OCI-LY7 (cell line): ENCODE data around the gene CRYBA4. TPM values are rescaled to one million over a fixed set of nuclear protein-coding genes. Genes with fewer than 3 reads are reported as not detected.

ENCODE experiments used
- BruUV-seq: library from RNA; stranded (reverse); fragments of 400-500 nt; replicated peaks from 2 replicates; lab custom pipeline; 2021; lab: Mats Ljungman, UMichigan
- CTCF ChIA-PET: fragments of 300-600 bp; sonication (Branson Sonifier 250); formaldehyde crosslinking; loops from one replicate; lab custom pipeline; 2022; ENCODE audit warnings: antibody characterized with exemption; ENCODE audit not compliant: unreplicated experiment; lab: Charles Lee
- POLR2A ChIA-PET: fragments of 300-600 bp; sonication (Branson Sonifier 250); formaldehyde crosslinking; loops from one replicate; lab custom pipeline; 2022; ENCODE audit warnings: antibody characterized with exemption; lab: Charles Lee
- DNase-seq: peaks from one replicate; pipeline ENCODE4 v3.0.0-alpha.2; 2015; ENCODE audit warnings: low spot score
- H2AFZ ChIP-seq: fragments of 200-600 bp; sonication (generic), shearing (Covaris generic); 2 replicates; pipeline ENCODE4 v1.6.1; 2014; ENCODE audit warnings: mild to moderate bottlenecking, antibody characterized with exemption, low read length, moderate library complexity
- H3K27ac ChIP-seq: fragments of 200-600 bp; sonication (generic); 2 replicates; pipeline ENCODE4 v1.5.1; 2014; ENCODE audit warnings: mixed run types, low read depth, mild to moderate bottlenecking, moderate library complexity, low read length, inconsistent platforms; ENCODE audit not compliant: poor library complexity, severe bottlenecking
- H3K36me3 ChIP-seq: fragments of 200-600 bp; sonication (generic); 2 replicates; pipeline ENCODE4 v1.6.1; 2014; ENCODE audit warnings: mild to moderate bottlenecking, antibody characterized with exemption, low read length, moderate library complexity, mixed read lengths; ENCODE audit not compliant: insufficient read depth
- H3K4me1 ChIP-seq: fragments of 200-600 bp; sonication (generic); 2 replicates; pipeline ENCODE4 v1.5.1; 2014; ENCODE audit warnings: mild to moderate bottlenecking, low read length; ENCODE audit not compliant: insufficient read depth, poor library complexity, severe bottlenecking
- H3K4me2 ChIP-seq: fragments of 200-600 bp; sonication (generic); 2 replicates; pipeline ENCODE4 v1.6.1; 2014; ENCODE audit warnings: mild to moderate bottlenecking, low read length
- H3K4me3 ChIP-seq: fragments of 200-600 bp; sonication (generic); 2 replicates; pipeline ENCODE4 v1.5.1; 2014; ENCODE audit warnings: mild to moderate bottlenecking, low read depth, low read length; ENCODE audit not compliant: poor library complexity, severe bottlenecking
- H3K79me2 ChIP-seq: fragments of 200-600 bp; sonication (generic); 2 replicates; pipeline ENCODE4 v1.6.1; 2016; ENCODE audit warnings: low read depth, mild to moderate bottlenecking, low read length, moderate library complexity, mixed read lengths; ENCODE audit not compliant: insufficient read depth
- H3K9me2 ChIP-seq: fragments of 200-600 bp; sonication (generic); 2 replicates; pipeline ENCODE4 v1.6.1; 2016; ENCODE audit warnings: mild to moderate bottlenecking, low read length, mixed read lengths; ENCODE audit not compliant: insufficient read depth
- H3K9me3 ChIP-seq: fragments of 200-600 bp; sonication (generic); 2 replicates; pipeline ENCODE4 v1.6.1; 2014; ENCODE audit warnings: mild to moderate bottlenecking, mixed run types, low read length, mixed read lengths
- H4K20me1 ChIP-seq: fragments of 200-600 bp; sonication (generic); 2 replicates; pipeline ENCODE4 v1.6.1; 2014; ENCODE audit warnings: mild to moderate bottlenecking, antibody characterized with exemption, low read length, moderate library complexity, mixed read lengths; ENCODE audit not compliant: insufficient read depth
- EZH2phosphoT487 ChIP-seq: fragments of 200-600 bp; sonication (generic); IDR thresholded peaks from 2 replicates; pipeline ENCODE4 v1.6.1; 2018; ENCODE audit warnings: low read depth, borderline replicate concordance, mild to moderate bottlenecking, mixed run types, antibody characterized with exemption, low read length, moderate library complexity, mixed read lengths
- intact Hi-C: fragments of 100-400 bp; cut with micrococcal nuclease; formaldehyde crosslinking; loops from one replicate; pipeline ENCODE4 v1.10.0; 2022; ENCODE audit not compliant: unreplicated experiment
- total RNA-seq, 2 experiments: library from RNA; depleted of rRNA in 1 of 2; stranded (reverse); fragments of >200 nt in 1 of 2; shearing (Covaris generic) in 1 of 2; gene quantifications; 2 replicates each; pipeline ENCODE4 v1.2.3, GENCODE V29; 2014 to 2022
- TF ChIP-seq, protein P1 (sequence below): fragments of 200-600 bp; sonication (generic); conservative IDR thresholded peaks from 2 replicates; pipeline ENCODE4 v1.5.1; 2014; ENCODE audit warnings: mild to moderate bottlenecking, antibody characterized with exemption, low read length, moderate library complexity, mixed read lengths

Gene CRYBA4
- total RNA-seq, 2 experiments from 2014 or later = not detected

DNA sequence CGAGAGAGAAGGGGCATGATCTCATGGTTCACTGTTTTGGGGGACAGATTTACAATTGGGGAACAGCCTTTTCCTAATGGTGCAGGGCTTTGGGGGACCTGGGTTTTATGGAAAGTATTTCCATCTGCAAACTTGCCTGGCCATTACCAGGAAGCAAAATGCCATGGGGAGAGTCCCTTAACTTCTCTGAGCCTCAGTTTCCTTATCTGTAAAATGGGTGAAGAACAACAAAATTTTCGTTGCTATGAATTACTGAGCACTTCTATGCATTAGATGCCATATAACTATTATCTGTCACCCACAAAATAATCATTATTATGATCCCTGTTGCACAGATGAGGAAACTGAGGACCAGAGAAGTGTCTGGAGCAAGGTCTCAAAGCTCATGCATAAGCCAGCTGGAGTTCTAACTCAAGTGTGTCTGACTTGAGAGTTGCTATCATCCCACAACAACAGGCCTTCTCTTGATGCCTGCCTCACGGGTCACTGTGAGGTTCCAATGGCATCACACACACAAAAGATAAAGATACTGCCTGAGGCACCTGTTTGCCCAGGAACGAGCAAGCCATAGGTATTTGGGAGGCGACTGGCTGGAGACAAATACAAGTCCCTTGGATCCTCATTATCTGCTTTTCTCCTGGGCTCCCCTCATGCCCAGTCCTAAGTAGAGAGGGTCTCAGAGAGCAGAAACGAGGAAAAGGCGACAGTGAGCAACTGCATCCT is 47.6 kb upstream of the CRYBA4 start:
- H3K4me3 ChIP-seq = no peak overlapping the region
- H3K27ac ChIP-seq = no peak overlapping the region
- no peak overlapping the region for H3K4me2 ChIP-seq
- peaks cover 11% of the 10 kb centered on the region for H3K4me1 ChIP-seq
- no peaks in the 10 kb centered on the region for H4K20me1 ChIP-seq
- no peak for DNase-seq
- TF ChIP-seq, protein P1, sequence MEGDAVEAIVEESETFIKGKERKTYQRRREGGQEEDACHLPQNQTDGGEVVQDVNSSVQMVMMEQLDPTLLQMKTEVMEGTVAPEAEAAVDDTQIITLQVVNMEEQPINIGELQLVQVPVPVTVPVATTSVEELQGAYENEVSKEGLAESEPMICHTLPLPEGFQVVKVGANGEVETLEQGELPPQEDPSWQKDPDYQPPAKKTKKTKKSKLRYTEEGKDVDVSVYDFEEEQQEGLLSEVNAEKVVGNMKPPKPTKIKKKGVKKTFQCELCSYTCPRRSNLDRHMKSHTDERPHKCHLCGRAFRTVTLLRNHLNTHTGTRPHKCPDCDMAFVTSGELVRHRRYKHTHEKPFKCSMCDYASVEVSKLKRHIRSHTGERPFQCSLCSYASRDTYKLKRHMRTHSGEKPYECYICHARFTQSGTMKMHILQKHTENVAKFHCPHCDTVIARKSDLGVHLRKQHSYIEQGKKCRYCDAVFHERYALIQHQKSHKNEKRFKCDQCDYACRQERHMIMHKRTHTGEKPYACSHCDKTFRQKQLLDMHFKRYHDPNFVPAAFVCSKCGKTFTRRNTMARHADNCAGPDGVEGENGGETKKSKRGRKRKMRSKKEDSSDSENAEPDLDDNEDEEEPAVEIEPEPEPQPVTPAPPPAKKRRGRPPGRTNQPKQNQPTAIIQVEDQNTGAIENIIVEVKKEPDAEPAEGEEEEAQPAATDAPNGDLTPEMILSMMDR = no peak
- no peak for TF ChIP-seq EZH2phosphoT487
- H3K9me3 ChIP-seq = no peaks in the 10 kb centered on the region
- H2AFZ ChIP-seq = no peak overlapping the region
- ChIA-PET POLR2A (no interaction called here), CTCF (no interaction called here)
- intact Hi-C loops = no loop called here
- BruUV-seq = no TSS peak
- no peaks in the 10 kb centered on the region for H3K9me2 ChIP-seq
- H3K36me3 ChIP-seq = no peaks in the 10 kb centered on the region
- H3K79me2 ChIP-seq = 0 out of 2 replicates have a peak, but pooled peaks cover 5% of the 10 kb centered on the region

DNA sequence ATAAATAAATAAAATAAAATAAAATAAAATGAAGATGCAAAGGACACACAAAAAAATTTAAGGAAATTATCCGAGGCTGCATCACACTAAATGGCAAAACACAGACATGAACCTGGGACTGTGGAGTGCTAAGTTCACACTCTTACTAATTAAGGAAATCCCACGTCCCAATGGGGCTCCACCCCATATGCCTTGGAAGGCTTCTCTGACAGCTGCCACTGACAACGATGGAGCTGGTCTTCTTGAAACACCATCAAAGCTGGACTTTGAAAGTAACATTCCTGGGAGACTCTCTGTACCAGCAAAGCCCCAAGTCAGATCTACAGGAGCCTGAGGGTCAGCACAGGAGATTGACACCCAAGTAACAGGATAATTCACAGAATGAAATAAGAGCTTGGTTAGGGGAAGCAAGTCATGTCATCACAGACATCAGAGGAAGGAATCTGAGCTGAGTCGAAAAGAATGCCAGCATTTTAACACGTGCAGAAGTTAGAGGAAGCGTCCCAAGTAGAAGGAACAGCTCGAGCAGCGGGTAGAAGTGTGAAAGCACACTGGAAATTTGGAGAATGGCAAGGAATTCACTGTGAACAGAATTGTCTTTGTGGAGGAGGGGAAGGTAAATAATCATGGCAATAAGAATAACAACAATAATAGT is 45.6 kb upstream of the CRYBA4 start:
- CTCF ChIA-PET = no interaction called here

More for the DNA sequence above, 45.6 kb upstream of the CRYBA4 start:
- H4K20me1 ChIP-seq = no peaks in the 10 kb centered on the region
- H3K27ac ChIP-seq = no peak overlapping the region
- no peaks in the 10 kb centered on the region for H3K36me3 ChIP-seq
- BruUV-seq = no TSS peak
- TF ChIP-seq EZH2phosphoT487 = no peak
- TF ChIP-seq, protein P1 = no peak
- intact Hi-C loops = loop anchor here (5.0 kb wide), 1 partner anchor 39 kb away; no protein-coding TSS in a partner anchor
- peaks cover 31% of the 10 kb centered on the region for H3K4me1 ChIP-seq
- no peak for DNase-seq
- H2AFZ ChIP-seq = no peak overlapping the region
- no peaks in the 10 kb centered on the region for H3K9me2 ChIP-seq
- 0 out of 2 replicates have a peak, but pooled peaks cover 6% of the 10 kb centered on the region for H3K79me2 ChIP-seq
- no peaks in the 10 kb centered on the region for H3K9me3 ChIP-seq
- POLR2A ChIA-PET = interaction anchor here (0.7 kb wide), 1 partner anchor 12 kb away, joined by 5 read pairs; no protein-coding TSS in a partner anchor
- H3K4me2 ChIP-seq = no peak overlapping the region
- no peak overlapping the region for H3K4me3 ChIP-seq
